Lung (tissue), 12 donors: ENCODE measurements around the gene CEP128. TPM values are rescaled to one million over a fixed set of nuclear protein-coding genes. Genes with fewer than 3 reads are reported as not detected.
A peak's percentile ranks its signal among the peaks of the same experiment; 100 is the strongest.

ENCODE experiments used
- ATAC-seq: fragments of 200-7000 bp; cut with Tn5 transposase; one replicate; pipeline ENCODE4 v1.9.1; 2020; ENCODE audit warnings: moderate number of reproducible peaks; ENCODE audit not compliant: insufficient read depth, low FRiP score
- DNase-seq, 3 donors: peaks; one replicate each; pipeline ENCODE4 v3.0.0-alpha.2; 2013 to 2017
- H3K27ac ChIP-seq, 2 donors: one replicate each; pipeline ENCODE4 v1.5.1; 2013; ENCODE audit warnings: mild to moderate bottlenecking in 2 of 2, moderate library complexity in 2 of 2, control low read depth in 1 of 2, inconsistent platforms in 1 of 2, low read depth in 1 of 2, low read length in 1 of 2
- H3K27me3 ChIP-seq, 3 donors: one replicate each; pipeline ENCODE4 v1.5.1; 2013; ENCODE audit warnings: low read length in 2 of 3; ENCODE audit not compliant: control insufficient read depth in 3 of 3, insufficient read depth in 3 of 3
- H3K36me3 ChIP-seq, 4 donors: one replicate each; pipeline ENCODE4 v1.5.1; 2013; ENCODE audit warnings: low read length in 4 of 4, mild to moderate bottlenecking in 1 of 4, moderate library complexity in 1 of 4; ENCODE audit not compliant: control insufficient read depth in 4 of 4, insufficient read depth in 4 of 4
- H3K4me1 ChIP-seq, 5 donors: one replicate each; pipeline ENCODE4 v1.5.1; 2013; ENCODE audit warnings: low read length in 5 of 5, mild to moderate bottlenecking in 2 of 5, moderate library complexity in 1 of 5; ENCODE audit not compliant: control insufficient read depth in 5 of 5, insufficient read depth in 5 of 5
- H3K4me3 ChIP-seq: one replicate; pipeline ENCODE4 v1.5.1; 2013; ENCODE audit warnings: mild to moderate bottlenecking, control low read depth, moderate library complexity
- H3K9ac ChIP-seq, 2 donors: one replicate each; pipeline ENCODE4 v1.5.1; 2013; ENCODE audit warnings: low read length in 2 of 2, control low read depth in 1 of 2; ENCODE audit not compliant: insufficient read depth in 1 of 2
- H3K9me3 ChIP-seq, 4 donors: one replicate each; pipeline ENCODE4 v1.5.1; 2013; ENCODE audit warnings: low read length in 3 of 4, mild to moderate bottlenecking in 1 of 4, moderate library complexity in 1 of 4; ENCODE audit not compliant: control insufficient read depth in 4 of 4, insufficient read depth in 3 of 4
- WGBS, 2 donors: extraction: QIAGEN DNeasy Blood & Tissue Kit; methylation state at CpG; one replicate each; pipeline ENCODE4 v1.1.7; 2013; 5-methylcytosine and 5-hydroxymethylcytosine counted together
- polyA plus RNA-seq, 2 donors: library from polyadenylated mRNA; stranded (reverse); fragments of 200-250 nt; gene quantifications; one replicate each; pipeline ENCODE4 v1.2.1, GENCODE V29; 2013
- total RNA-seq, 2 donors: library from RNA; depleted of rRNA in 1 of 2; stranded (reverse); fragments of >200 nt in 1 of 2; gene quantifications; one replicate each; pipeline ENCODE4 v1.2.1, GENCODE V29; 2014 to 2021
- TF ChIP-seq, protein P1 (sequence below): IDR thresholded peaks from 2 replicates; pipeline ENCODE4 v1.5.1; 2012; ENCODE audit warnings: mild to moderate bottlenecking; ENCODE audit errors: control extremely low read depth, extremely low read depth
- donor health status: control.
- donor health status: control.
- donor health status: Bipolar disorder and iron deficiency.
- donor health status: healthy.
- donor health status: DM: yes; HTN: yes; CAD: no.

Gene CEP128
- total and polyA plus RNA-seq, 4 donors, result 1.1 to 12.0 (median 6.2) TPM

DNA sequence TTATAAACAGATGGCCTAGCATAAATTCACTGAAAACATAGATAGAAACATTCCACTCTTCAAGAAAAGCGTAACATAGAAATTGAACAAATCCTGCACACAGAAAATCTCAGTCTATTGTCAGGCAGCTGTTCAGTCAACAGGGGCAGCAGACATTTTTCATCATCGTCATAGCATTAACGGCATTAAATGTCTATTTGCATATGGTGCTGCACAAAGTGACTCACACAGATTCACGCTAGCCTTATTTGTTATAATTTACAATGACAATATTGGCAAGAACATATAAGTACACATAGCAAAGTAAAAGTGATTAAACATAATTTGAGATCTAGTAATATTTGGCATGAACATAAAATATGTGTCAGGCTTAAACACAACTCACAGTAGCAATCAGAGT, 95.7 kb downstream of the CEP128 start:
- H3K9ac ChIP-seq, result no peak overlapping the region
- no peaks in the 10 kb centered on the region for H3K9me3 ChIP-seq
- H3K4me1 ChIP-seq, result peaks cover 0 to 4% (median 0%) of the 10 kb centered on the region in 5 donors
- ATAC-seq (no peak), DNase-seq (peak in 1 of 3 donors; percentile 12)
- H3K4me3 ChIP-seq, result no peak overlapping the region
- no peak overlapping the region for H3K27ac ChIP-seq
- H3K27me3 ChIP-seq, result no peaks in the 10 kb centered on the region
- no peaks in the 10 kb centered on the region for H3K36me3 ChIP-seq
- 93 to 94% methylated on average over 4 of the region's 4 CpGs for WGBS, 2 donors
- TF ChIP-seq, protein P1, sequence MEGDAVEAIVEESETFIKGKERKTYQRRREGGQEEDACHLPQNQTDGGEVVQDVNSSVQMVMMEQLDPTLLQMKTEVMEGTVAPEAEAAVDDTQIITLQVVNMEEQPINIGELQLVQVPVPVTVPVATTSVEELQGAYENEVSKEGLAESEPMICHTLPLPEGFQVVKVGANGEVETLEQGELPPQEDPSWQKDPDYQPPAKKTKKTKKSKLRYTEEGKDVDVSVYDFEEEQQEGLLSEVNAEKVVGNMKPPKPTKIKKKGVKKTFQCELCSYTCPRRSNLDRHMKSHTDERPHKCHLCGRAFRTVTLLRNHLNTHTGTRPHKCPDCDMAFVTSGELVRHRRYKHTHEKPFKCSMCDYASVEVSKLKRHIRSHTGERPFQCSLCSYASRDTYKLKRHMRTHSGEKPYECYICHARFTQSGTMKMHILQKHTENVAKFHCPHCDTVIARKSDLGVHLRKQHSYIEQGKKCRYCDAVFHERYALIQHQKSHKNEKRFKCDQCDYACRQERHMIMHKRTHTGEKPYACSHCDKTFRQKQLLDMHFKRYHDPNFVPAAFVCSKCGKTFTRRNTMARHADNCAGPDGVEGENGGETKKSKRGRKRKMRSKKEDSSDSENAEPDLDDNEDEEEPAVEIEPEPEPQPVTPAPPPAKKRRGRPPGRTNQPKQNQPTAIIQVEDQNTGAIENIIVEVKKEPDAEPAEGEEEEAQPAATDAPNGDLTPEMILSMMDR, result no peak

DNA sequence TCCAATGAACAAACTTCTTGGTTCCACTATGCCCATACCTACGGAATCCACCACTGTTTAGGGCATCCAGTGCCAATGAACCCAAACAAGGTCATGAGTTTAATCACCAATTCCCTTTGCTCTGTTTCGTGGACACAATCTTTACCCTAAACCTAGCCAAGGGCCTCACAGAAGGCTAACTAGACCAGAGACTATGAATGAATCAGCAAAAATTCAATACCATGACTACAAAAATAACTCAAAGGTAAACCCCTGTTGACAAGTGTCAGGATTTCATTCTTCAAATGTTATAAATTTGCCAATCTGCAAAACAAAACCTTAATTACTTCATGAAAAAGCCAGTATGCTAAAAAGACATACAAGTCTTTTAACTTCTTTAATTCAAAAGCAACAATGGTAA, 96.7 kb downstream of the CEP128 start:
- no peaks in the 10 kb centered on the region for H3K27me3 ChIP-seq
- H3K4me1 ChIP-seq, result peaks cover 0 to 4% (median 0%) of the 10 kb centered on the region in 5 donors
- no peak for DNase-seq
- H3K36me3 ChIP-seq, result no peaks in the 10 kb centered on the region
- no peak overlapping the region for H3K27ac ChIP-seq
- H3K9ac ChIP-seq, result no peak overlapping the region
- TF ChIP-seq, protein P1, result no peak
- 89% methylated on average over 2 of the region's 2 CpGs for WGBS, 2 donors
- H3K9me3 ChIP-seq, result no peaks in the 10 kb centered on the region
- ATAC-seq, result no peak
- no peak overlapping the region for H3K4me3 ChIP-seq

DNA sequence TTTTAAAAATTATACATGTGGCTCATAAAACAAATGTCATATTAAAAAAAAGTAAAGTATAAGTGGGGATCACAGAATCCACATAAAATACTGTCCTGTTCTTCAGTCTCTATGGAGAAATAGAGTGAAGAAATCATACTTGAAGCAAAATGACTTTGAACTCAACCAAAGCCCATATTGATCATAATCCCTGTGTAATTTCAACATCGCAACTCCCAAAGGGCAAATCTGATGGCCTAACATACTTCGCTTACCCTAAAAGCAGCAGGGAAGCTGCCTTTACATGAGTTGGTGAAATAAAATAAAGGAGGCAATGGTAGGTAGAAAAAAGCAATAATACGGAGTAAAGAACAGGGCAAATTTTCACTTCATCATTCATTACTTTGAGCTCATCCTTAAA, 101.8 kb downstream of the CEP128 start:
- Histone ChIP-seq H3K4me3 (no peak overlapping the region), H3K27me3 (no peaks in the 10 kb centered on the region), H3K9me3 (no peaks in the 10 kb centered on the region), H3K4me1 (no peaks in the 10 kb centered on the region), H3K9ac (no peak overlapping the region), H3K36me3 (no peaks in the 10 kb centered on the region), H3K27ac (no peak overlapping the region)
- ATAC-seq, result no peak
- no peak for DNase-seq
- 82 to 99% methylated on average over 3 of the region's 3 CpGs for WGBS, 2 donors
- TF ChIP-seq, protein P1, result no peak

DNA sequence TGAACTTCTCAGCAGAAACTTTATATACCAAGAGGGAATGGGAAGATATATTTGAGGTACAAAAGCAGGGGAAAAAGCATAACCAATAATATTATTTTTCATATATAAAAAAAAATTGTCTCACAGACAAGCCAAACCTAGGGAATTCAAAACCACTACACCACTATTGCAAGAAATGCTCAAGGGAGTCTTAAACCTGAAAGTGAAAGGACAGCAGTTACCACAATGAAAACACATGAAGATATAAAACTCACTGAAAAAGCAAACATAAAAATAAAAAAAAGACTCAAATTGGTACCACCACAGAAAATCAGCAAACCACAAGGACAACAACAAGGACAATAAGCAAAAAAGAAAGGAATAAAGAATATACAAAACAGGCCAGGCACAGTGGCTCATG, 131.9 kb downstream of the CEP128 start:
- Histone ChIP-seq H3K36me3 (no peaks in the 10 kb centered on the region), H3K4me3 (no peak overlapping the region), H3K4me1 (peaks cover 0 to 5% (median 0%) of the 10 kb centered on the region in 5 donors), H3K27me3 (no peaks in the 10 kb centered on the region), H3K27ac (no peak overlapping the region), H3K9me3 (peaks cover 0 to 7% (median 3%) of the 10 kb centered on the region in 4 donors), H3K9ac (no peak overlapping the region)
- TF ChIP-seq, protein P1, result no peak
- DNase-seq, result no peak
- ATAC-seq, result no peak
